ENCODE results near the gene ACAD11. TPM values are rescaled to one million over a fixed set of nuclear protein-coding genes. Genes with fewer than 3 reads are reported as not detected.

ACAD11 gene
- total RNA-seq, 1 experiment from 2014 or later, result 20.3 TPM

DNA sequence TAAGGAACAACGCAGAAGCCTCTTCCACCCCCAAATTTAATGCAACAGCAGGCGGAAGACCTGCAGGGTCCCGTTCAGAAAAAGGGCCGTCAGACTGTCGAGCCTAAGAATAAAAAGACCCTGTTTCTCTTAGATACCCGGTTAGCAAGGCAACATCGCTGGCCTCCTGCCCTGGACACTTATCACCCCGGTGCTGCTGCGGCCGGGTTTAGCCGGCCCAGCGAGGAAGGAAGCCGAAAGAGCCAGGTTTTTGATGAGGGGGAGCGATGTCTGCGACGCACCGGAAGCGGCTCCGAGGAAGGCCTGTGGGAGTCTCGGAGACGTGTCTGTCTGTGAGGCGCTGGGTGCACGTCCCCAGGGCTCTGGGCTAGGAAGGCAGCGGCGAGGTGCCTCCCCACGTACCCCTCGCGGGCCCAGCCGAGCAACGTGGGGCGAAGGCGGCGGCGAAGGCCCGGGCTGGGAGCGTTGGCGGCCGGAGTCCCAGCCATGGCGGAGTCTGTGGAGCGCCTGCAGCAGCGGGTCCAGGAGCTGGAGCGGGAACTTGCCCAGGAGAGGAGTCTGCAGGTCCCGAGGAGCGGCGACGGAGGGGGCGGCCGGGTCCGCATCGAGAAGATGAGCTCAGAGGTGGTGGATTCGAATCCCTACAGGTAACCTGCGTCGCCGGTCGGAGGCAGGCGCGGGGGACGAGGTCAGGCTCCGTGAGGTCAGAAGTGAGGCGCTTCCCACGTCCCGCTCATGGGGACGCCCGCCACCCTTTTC is 622 bp upstream of the ACAD11 start, which contains the start of gene UBA5:
Gene UBA5, plus strand, starts transcription at position 278 of the 759 bp plus-strand sequence. Its CDS starts 209 bp downstream, at position 487.
- no peaks in the 10 kb centered on the region for H3K27me3 Mint-ChIP-seq (ENCODE audit: low read depth)
- CTCF ChIA-PET, result interaction anchor here (0.6 to 3.3 kb wide), 7 partner anchors 10 to 763 kb away, joined by 3 to 17 read pairs (median 5); partner anchors contain the start of gene DNAJC13
- DNase-seq (ENCODE audit: low spot score) (peak; percentile 53), ATAC-seq (peak; percentile 49)
- H3K36me3 Mint-ChIP-seq, result no peaks in the 10 kb centered on the region
- H3K4me3 Mint-ChIP-seq, result peak within 1 kb of the TSS; percentile 86
- POLR2A ChIA-PET, result interaction anchor here (0.9 to 1.1 kb wide), 2 partner anchors 10 to 62 kb away, joined by 3 to 4 read pairs; partner anchors contain the start of gene NPHP3
- peak within 1 kb of the TSS; percentile 89 for H3K27ac Mint-ChIP-seq
- no peaks in the 10 kb centered on the region for H3K9me3 Mint-ChIP-seq
- H3K4me1 Mint-ChIP-seq, result peaks cover 18% of the 10 kb centered on the region
- TF ChIP-seq MYBL2 (CRISPR knock-in tag; IDR thresholded peaks at IDR 0.05) (peak; percentile 73; the same call in 1 of the 2 replicates), GABPB1 (CRISPR knock-in tag; IDR thresholded peaks at IDR 0.05) (peak; percentile 76), ZNF219 (CRISPR knock-in tag; IDR thresholded peaks at IDR 0.05; ENCODE audit: borderline replicate concordance) (0 out of 2 replicates have a peak, but pooled peaks have one; percentile 51), RORB (CRISPR knock-in tag; IDR thresholded peaks at IDR 0.05) (no peak), KAT7 (CRISPR knock-in tag; IDR thresholded peaks at IDR 0.05; ENCODE audit: borderline replicate concordance) (peak; percentile 84; the same call in 1 of the 2 replicates), ESRRA (CRISPR knock-in tag; IDR thresholded peaks at IDR 0.05; ENCODE audit: borderline replicate concordance) (peak; percentile 62; the same call in 1 of the 2 replicates), MXD4 (CRISPR knock-in tag; IDR thresholded peaks at IDR 0.05; ENCODE audit: borderline replicate concordance) (no peak), TEAD4 (CRISPR knock-in tag; IDR thresholded peaks at IDR 0.05) (peak; percentile 32; the same call in 1 of the 2 replicates), SMAD3 (CRISPR knock-in tag; IDR thresholded peaks at IDR 0.05; ENCODE audit: borderline replicate concordance) (peak; percentile 70; the same call in 1 of the 2 replicates), FOXJ3 (CRISPR knock-in tag; IDR thresholded peaks at IDR 0.05; ENCODE audit: borderline replicate concordance) (no peak), FOXP1 (CRISPR knock-in tag; IDR thresholded peaks at IDR 0.05; ENCODE audit: borderline replicate concordance) (peak; percentile 88), ZNF317 (CRISPR knock-in tag; IDR thresholded peaks at IDR 0.05; ENCODE audit: borderline replicate concordance, low read depth) (0 out of 2 replicates have a peak, but pooled peaks have one; percentile 12), USF1 (CRISPR knock-in tag; IDR thresholded peaks at IDR 0.05) (peak; percentile 30; the same call in 1 of the 2 replicates), TCF7 (CRISPR knock-in tag; IDR thresholded peaks at IDR 0.05; ENCODE audit: low read depth) (peak; percentile 72; the same call in 1 of the 2 replicates), FOXP4 (CRISPR knock-in tag; IDR thresholded peaks at IDR 0.05) (peak; percentile 62; the same call in 1 of the 2 replicates), SOX15 (CRISPR knock-in tag; IDR thresholded peaks at IDR 0.05) (no peak), E2F5 (CRISPR knock-in tag; IDR thresholded peaks at IDR 0.05) (peak; percentile 75), NFE2L1 (CRISPR knock-in tag; IDR thresholded peaks at IDR 0.05) (no peak), ZNF416 (CRISPR knock-in tag; IDR thresholded peaks at IDR 0.05) (no peak), HMGXB4 (CRISPR knock-in tag; IDR thresholded peaks at IDR 0.05) (peak; percentile 86), ZNF281 (CRISPR knock-in tag; IDR thresholded peaks at IDR 0.05) (no peak)
- TF ChIP-seq, protein P1, sequence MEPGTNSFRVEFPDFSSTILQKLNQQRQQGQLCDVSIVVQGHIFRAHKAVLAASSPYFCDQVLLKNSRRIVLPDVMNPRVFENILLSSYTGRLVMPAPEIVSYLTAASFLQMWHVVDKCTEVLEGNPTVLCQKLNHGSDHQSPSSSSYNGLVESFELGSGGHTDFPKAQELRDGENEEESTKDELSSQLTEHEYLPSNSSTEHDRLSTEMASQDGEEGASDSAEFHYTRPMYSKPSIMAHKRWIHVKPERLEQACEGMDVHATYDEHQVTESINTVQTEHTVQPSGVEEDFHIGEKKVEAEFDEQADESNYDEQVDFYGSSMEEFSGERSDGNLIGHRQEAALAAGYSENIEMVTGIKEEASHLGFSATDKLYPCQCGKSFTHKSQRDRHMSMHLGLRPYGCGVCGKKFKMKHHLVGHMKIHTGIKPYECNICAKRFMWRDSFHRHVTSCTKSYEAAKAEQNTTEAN (CRISPR knock-in tag; IDR thresholded peaks at IDR 0.05), result 0 out of 2 replicates have a peak, but pooled peaks have one; percentile 69

Measured in WTC11 (cell line).